ENCODE results near the gene ZNF121.
A peak's percentile ranks its signal among the peaks of the same experiment; 100 is the strongest.

The ZNF121 gene

GRCh38 chr19:9584073-9584833 is at the start of gene ZNF121:
Gene ZNF121 (minus strand): TSS chr19:9584504. CDS start chr19:9568097, 16,407 bp downstream.
- peak; percentile 78 for DNase-seq (ENCODE audit: low read depth)
- TF ChIP-seq CTCF (conservative IDR thresholded peaks at IDR 0.05; ENCODE audit: low read depth, low read length), result no peak
- peak within 1 kb of the TSS; percentile 78 for H3K4me3 ChIP-seq (ENCODE audit: low read depth, low read length)

GRCh38 chr19:9627856-9628255 is 43.6 kb upstream of the ZNF121 start:
- TF ChIP-seq CTCF (conservative IDR thresholded peaks at IDR 0.05; ENCODE audit: low read depth, low read length), result no peak
- no peak for DNase-seq (ENCODE audit: low read depth)
- H3K4me3 ChIP-seq (ENCODE audit: low read depth, low read length), result no peak overlapping the region

GRCh38 chr19:9622531-9622930 is 38.2 kb upstream of the ZNF121 start:
- TF ChIP-seq CTCF (conservative IDR thresholded peaks at IDR 0.05; ENCODE audit: low read depth, low read length), result no peak
- no peak overlapping the region for H3K4me3 ChIP-seq (ENCODE audit: low read depth, low read length)
- peak; percentile 9 for DNase-seq (ENCODE audit: low read depth)

GRCh38 chr19:9621156-9622037 is 37.1 kb upstream of the ZNF121 start, which contains the start of gene ZNF561:
Gene ZNF561 (minus strand): TSS chr19:9621232. CDS start chr19:9619456, 1,776 bp downstream.
- peak; percentile 92 for DNase-seq (ENCODE audit: low read depth)
- H3K4me3 ChIP-seq (ENCODE audit: low read depth, low read length), result peak within 1 kb of the TSS; percentile 98
- no peak for TF ChIP-seq CTCF (conservative IDR thresholded peaks at IDR 0.05; ENCODE audit: low read depth, low read length)

- H3K4me3 ChIP-seq (ENCODE audit: low read depth, low read length), result peak overlapping the region; percentile 98
- TF ChIP-seq CTCF (conservative IDR thresholded peaks at IDR 0.05; ENCODE audit: low read depth, low read length), result no peak
- no peak for DNase-seq (ENCODE audit: low read depth)
Measured at GRCh38 chr19:9620842-9621155, 36.5 kb upstream of the ZNF121 start.

- no peak for TF ChIP-seq CTCF (conservative IDR thresholded peaks at IDR 0.05; ENCODE audit: low read depth, low read length)
- DNase-seq (ENCODE audit: low read depth), result no peak
- H3K4me3 ChIP-seq (ENCODE audit: low read depth, low read length), result no peak overlapping the region
Measured at GRCh38 chr19:9615844-9616243, 31.5 kb upstream of the ZNF121 start.
